Prostate gland (tissue), 2 donors: ENCODE results near the gene ILK.

Experiments used
- POLR2A ChIP-seq: fragments of 450-650 bp; IDR thresholded peaks from one replicate; pipeline ENCODE4 v1.6.1; 2016; ENCODE audit warnings: antibody characterized with exemption, mild to moderate bottlenecking
- TF ChIP-seq, protein P1 (sequence below), 4 experiments: fragments of 200-600 bp in 2 of 4; fragments of 450-650 bp in 2 of 4; sonication (generic) in 2 of 4; IDR thresholded peaks; 1 replicate in 3 of 4; 2 replicates in 1 of 4; pipeline ENCODE4 v1.5.1; 2016 to 2019; ENCODE audit warnings: antibody characterized with exemption in 4 of 4, mild to moderate bottlenecking in 2 of 4, moderate library complexity in 2 of 4

DNA sequence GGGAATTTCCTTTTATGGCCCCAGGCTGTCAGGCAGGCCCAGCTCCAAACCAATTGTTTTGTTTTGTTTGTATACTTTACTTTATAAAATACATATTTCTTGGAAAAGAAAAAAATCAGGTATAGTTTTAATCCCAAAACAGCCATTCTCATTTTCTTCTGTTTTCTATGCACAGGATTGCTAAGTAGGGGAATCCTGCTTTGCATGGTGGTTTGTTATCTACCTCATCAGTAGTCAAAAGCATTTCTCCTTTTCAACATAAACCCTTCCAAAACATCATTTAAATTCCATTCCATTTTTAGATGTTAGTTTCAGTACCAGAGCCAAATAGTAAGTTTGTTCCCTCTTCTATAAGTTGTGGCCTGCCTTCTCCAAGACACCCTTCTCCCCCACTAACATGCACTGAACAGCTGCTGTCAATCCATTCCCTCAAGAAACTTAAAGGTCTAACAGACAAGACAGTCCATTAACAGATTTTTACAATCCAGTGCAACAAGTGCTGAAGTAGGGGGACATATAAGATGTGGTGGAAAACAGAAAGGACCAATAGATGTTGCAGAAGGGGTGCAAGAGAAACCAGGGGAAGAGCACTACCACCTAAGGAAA, 3.7 kb downstream of the ILK start:
- TF ChIP-seq, protein P1, sequence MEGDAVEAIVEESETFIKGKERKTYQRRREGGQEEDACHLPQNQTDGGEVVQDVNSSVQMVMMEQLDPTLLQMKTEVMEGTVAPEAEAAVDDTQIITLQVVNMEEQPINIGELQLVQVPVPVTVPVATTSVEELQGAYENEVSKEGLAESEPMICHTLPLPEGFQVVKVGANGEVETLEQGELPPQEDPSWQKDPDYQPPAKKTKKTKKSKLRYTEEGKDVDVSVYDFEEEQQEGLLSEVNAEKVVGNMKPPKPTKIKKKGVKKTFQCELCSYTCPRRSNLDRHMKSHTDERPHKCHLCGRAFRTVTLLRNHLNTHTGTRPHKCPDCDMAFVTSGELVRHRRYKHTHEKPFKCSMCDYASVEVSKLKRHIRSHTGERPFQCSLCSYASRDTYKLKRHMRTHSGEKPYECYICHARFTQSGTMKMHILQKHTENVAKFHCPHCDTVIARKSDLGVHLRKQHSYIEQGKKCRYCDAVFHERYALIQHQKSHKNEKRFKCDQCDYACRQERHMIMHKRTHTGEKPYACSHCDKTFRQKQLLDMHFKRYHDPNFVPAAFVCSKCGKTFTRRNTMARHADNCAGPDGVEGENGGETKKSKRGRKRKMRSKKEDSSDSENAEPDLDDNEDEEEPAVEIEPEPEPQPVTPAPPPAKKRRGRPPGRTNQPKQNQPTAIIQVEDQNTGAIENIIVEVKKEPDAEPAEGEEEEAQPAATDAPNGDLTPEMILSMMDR (IDR thresholded peaks at IDR 0.05): no peak
- TF ChIP-seq POLR2A: no peak
